HG03575 (cell line): Measurements from ENCODE around the gene FBXO39.
"Not testable (repeated sequence)": the region's sequence is repeated elsewhere in the genome, so short reads cannot be mapped to it uniquely, and the experiment has no call there.

Experiments
- ATAC-seq: cut with Tn5 transposase; IDR thresholded peaks from one replicate; pipeline ENCODE4 v1.9.1; 2021; ENCODE audit not compliant: unreplicated experiment, insufficient number of reproducible peaks, low FRiP score; ENCODE audit errors: extremely low read depth

The FBXO39 gene

DNA sequence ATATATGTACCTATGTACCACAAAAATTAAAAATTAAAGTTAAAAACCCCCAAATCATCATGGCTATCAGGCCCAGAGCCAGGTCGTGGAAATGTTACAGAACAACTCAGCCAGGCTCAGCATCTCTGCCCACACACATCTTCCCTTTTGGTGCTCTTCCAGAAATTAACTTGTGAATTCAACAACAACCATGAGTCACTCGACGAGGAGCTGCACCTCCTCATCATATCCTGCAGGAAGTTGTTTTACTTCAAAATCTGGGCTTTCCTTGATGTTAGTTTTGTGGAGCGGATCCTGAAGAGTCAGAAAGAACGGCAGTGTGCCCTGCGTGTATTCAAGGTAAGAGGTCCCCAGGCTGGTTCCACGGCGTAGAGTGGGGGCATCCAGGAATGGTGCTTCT, 10.6 kb downstream of the FBXO39 start:
- ATAC-seq: no peak

DNA sequence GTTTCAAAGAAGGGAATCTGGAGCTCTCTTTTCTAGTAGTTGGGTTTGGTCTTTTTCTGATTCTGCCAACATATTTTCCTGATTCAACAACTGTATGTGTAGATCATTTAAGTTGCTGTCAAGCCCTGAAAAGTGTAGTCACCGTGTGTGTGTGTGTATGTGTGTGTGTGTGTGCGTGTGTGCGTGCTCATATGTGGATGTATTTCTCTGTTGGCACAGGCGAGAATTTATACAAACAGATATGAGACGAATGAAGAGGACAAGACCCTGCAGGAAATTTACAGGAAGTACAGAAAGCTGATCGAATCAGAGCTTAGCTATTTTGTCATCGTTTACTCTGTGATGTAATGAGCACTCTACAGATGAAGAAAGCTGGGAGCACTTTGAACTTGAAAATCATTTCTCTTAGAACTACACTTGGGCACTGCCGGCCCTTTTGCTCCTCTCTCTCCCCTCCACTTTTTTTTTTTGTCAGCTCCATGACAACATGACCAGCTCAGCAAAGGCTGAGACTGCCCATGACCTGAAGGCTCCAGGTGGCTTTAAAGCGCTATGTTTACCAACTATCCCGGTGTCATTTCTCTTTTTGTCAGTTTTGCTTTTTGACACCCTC, 11.2 kb downstream of the FBXO39 start:
- no peak for ATAC-seq

DNA sequence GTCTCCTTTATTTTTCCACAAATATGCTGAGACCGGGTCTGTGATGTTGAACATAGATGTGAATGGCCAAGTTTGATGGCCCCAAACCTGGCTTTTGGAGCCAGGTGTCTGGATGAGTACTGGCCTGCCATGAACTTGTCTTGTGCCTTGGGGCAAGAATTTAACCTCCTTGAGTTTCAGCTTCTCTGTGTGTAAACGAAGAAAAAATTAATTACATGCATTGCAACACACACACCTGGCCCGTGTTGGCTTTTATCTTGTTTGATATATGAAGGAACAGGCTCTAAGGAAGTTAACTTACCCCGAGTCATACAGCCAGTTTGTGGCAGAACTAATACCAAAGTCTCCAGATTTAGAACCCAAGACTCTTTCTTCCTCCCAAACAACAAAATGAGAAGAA, 13.1 kb downstream of the FBXO39 start:
- no peak for ATAC-seq

DNA sequence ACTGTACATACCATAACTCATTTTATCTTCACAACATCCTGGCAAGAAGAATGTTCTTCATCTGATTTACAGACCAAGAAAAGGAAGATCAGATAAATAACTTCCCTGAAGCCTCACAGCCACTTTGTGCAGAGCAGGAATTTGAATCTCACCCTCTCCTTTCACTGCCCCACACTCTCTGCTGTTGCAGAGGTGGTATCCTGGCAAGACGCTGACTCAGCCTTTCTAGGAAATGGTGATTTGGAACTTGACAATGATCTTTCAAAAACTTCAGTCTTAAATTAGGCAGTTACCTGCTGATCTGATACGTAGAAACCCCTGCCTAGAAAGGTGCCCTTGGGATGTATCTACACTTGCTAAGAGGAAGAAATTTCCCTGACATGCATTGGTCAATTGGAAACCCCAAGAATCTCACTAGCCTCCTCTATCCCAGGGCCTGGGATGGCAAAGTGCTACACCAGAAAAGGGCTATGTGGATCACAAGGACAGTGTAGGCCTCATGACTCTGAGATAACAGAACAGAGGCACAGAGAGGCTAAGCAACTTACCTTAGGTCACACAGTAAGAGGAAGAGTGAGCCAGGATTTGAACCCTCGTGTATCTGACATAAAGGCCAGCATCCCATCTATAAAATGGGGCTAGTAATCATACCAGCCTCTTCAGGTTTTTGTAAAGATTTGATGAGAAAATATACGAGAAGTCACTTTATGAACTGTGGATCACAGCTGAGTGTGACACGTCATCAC, 17.9 kb downstream of the FBXO39 start:
- ATAC-seq: no peak

DNA sequence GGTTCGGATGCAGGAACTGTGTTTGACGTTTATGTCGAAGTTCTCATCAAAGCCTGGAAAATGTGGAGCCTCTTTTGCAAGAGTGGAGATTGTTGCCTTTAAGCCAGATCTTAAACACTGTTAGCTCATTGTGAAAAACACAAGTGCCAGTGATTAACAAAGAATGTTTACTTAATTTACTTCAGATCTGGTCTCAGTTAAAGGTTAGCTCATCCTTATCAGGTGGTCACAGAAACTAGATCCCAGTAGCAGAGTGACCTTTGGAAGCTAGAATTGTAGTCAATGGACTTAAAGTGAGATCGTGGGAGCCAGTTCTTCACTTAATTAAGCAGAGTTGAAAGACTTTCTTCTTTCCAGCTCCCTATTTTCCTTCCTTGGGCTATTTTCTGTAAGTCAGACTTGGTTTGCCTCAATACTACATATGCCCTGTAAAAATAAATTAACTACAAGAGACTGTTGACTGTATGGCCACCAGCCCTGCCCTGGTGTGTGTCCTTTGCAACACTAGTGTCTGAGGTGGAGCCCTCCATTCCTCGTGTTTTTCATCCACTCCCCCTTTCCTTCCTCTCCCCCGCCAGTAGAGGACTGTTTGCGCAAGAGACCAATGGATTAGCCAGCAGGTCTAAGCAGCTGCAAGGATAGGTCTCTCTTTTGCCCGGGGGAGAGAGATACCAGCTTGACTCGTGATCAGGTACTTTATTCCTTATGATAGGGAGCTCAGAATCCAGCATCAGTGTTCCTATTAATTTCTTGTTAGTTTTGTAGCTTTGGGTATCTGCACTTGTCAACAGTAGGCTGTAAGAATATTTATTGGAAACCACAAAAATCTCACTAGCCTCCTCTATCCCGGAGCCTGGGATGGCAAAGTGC, 20.2 kb downstream of the FBXO39 start:
- ATAC-seq: no peak

DNA sequence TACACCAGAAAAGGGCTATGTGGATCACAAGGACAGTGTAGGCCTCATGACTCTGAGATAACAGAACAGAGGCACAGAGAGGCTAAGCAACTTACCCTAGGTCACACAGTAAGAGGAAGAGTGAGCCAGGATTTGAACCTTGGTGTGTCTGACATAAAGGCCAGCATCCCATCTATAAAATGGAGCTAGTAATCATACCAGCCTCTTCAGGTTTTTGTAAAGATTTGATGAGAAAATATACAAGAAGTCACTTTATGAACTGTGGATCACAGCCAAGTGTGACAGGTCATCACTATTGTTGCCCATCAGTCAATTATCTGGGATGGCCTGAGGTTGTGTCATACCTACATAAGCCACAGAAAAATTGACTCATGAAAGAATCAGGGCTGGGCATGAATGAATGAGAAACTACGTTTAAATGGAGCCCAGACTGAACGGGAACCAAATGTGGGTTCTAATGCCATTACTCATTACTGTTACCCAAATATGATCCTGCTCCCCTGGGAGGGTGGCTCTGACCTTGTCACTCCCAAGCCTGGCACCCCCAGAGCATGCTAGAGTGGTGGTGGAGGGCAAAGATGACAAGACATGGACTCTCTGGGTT, 21.0 kb downstream of the FBXO39 start:
- no peak for ATAC-seq

DNA sequence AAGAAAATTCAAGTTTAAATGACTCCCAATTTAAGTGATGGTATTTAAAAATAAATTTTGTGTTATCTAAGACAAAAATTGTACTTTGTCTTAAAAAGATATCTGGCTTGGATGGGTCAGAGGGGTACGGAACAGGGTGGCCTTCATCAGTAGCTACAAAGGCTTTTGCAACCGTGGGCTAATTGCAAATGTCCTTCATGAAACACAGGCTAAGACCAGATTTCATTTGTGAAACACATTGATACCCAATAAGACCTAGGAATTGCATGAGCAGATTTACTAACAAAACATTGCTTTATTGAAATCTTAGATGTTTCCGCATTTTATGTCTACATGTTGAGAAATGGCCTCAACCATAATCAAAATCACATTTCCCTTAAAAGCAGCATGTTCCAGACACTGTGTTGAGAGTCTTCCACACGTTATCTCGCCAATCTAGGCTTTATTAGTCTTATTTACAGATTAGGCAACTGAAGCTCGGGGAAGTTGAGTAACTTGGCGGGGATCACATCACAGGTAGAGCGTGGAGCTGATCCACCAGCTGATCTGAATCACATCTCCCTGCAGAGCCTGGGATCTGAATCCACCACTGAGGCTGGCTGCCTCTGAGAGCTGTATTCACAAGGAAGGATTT, 21.8 kb downstream of the FBXO39 start:
- ATAC-seq: no peak

DNA sequence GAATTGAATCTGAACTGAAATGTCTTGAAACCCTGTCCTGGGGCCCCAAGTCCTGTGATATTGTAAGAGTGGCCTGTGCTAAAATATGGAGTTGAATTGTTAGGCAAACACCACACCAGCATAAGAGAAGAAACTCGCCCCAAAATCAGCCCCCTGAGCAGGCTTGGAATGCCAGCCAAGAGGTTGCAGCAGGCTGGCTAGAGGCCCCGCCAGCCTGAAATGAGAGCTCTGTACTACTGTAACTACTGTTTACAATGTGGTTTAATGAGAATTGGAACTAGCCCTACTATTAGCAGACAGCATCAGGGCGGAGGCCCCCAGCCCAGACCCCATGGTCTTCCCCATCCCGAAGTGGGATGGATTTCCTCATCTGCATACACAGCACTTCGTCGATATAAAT, 23.7 kb downstream of the FBXO39 start:
- ATAC-seq: no peak

DNA sequence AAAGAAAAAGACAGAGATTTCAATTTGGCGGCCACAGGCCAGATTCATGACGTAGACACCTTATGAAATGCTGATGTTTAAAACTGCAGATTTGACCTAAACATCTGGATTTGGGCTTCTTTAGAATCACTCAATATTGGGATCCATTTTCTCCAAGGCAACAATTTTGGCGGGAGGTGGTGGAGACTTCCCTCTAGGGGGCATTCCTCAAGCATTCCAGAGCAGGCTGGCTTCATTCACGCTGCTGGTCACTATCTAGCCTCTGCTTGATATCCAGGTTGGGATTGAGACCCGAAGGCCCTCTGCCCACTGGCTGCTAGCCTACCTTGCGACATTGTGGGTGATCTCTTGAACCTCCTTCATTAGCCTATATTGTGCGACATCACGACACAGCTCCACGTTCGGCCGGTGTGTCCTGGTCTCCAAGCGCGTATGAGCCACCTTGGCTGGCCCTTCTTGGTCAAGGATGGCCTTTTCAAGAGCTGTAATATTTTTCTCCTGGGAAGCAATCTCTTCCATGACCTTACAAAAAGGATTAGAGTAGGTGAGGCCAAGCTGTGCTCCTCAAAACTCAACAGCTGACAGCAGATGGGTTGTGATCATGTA, 24.5 kb downstream of the FBXO39 start:
- ATAC-seq: no peak

DNA sequence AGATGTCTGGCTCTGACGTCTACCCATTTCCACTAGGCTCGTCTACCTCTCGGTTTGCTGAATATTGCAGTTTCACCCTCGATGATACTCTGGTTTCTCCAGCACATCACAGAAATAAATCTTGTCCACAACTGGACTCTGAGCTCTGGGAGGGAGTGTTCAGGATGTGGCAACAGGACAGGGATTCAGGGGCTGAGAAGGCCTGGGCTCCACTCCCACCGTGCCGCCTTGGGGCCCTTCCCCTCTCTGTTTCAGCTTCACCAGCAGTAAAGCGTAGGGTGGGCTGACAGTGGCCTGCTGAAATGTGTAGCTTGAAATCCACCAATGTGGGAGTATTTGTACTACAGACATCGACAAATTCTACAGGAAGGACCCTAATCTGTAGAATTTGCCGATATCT, 35.5 kb downstream of the FBXO39 start:
- no peak for ATAC-seq

DNA sequence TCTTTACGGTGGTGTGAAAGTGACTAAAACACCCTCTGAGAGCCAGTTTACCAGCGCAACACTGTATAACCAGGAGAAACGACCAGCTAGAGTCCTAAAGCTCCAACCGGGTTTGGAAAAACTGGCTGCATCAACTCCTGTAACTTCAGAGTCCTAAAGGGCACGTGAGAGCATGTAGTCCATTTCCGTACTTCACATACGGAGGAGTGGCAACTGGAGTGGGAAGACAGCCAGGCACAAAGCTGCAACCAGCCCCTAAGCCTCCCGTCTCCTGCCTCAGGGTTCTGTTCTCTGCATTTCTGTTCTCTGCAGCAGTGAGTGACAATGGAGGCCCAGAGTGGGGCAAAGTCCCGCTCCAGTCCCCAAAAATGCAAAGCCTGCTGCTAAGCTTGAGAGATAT, 36.3 kb downstream of the FBXO39 start:
- ATAC-seq: no peak

DNA sequence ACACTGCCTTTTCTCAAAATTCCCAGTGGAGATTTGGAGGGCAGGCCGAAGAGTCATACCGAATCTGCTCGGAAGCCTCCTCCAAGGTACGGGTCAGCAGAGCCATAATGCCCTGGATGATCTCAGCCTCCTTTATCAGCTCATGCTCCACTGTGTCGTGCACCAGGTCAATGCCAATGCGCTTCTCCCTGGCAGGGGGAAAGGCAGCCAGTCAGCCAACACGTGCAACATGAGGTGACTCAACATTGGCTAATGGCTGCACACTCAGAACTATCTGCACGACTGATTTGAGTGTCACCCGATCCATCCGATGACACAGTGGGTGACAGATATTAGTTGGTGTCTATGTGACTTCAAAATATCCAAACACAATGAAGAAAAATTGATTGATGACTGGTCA, 39.8 kb downstream of the FBXO39 start:
- ATAC-seq: no peak

DNA sequence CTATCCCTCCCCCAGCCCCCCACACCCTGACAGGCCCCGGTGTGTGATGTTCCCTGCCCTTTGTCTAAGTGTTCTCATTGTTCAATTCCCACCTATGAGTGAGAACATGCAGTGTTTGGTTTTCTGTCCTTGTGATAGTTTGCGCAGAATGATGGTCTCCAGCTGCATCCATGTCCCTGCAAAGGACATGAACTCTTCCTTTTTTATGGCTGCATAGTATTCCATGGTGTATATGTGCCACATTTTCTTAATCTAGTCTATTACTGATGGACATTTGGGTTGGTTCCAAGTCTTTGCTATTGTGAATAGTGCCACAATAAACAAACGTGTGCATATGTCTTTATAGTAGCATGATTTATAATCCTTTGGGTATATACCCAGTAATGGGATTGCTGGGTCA, 40.4 kb downstream of the FBXO39 start:
- ATAC-seq: not testable (repeated sequence)

DNA sequence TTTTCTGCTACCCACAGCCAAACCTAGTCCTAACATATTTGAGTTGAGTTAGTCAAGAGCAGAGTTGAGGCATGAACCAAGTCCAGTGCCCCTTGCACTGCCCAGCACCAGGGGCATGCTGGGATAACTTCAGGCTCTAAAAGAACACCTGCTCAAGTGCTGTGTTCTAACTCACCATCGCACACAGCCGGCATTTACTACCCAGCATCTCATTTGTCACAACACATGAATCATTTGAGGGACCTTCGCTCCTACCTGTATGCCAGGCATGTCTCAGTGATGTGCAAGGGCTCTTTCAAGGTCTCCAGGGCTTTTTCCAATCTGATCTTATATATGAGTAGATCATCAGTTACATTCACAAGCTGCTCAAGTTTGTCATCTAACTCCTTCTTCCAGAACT, 42.9 kb downstream of the FBXO39 start:
- no peak for ATAC-seq

DNA sequence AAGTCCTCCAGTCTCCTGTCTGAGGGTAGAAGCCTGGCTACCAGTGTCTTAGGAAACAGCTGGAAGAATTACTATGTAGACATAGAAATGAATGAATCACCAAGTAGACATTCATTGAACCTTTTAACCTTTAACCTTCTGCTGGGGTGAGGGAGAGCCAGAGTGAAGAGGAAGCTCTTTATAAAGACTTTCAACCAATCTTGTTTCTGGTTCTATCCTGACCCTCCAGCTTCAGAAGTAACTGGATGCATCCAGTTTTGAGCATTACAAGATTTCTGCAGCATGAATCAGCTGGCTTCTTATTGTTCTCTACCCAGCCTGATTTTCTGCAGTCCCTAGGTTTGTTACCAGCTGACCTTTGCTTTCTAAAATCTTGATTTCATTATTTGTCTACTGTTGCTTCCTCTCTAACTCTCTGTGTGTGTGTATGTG, 47.0 kb downstream of the FBXO39 start:
- no peak for ATAC-seq

DNA sequence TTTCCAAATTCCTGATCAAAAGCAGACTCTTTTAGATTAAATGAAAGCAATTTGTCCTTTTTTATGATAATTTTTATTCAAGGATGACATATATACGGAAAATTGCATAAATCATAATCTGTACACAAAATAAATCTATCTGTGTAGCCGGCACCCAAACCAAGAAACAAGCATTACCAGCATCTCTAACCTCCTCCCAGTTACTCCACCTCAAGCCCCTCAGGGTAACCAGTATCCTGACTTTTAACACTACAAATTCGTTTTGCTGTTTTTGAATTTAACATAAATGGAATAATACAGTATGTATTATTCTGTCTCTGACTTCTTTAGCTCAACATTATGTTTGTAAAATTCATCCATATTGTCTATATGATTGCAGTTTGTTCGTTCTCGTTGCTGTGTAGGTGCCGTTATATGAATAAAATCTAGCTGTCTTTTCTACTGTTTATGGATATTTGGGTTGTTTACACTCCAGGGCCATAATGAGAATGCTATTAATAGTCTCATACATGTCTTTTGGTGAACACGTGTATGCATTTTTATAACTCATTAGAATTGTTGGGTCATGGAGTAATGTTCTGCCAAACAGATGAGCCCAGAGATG, 54.5 kb downstream of the FBXO39 start:
- ATAC-seq: no peak

DNA sequence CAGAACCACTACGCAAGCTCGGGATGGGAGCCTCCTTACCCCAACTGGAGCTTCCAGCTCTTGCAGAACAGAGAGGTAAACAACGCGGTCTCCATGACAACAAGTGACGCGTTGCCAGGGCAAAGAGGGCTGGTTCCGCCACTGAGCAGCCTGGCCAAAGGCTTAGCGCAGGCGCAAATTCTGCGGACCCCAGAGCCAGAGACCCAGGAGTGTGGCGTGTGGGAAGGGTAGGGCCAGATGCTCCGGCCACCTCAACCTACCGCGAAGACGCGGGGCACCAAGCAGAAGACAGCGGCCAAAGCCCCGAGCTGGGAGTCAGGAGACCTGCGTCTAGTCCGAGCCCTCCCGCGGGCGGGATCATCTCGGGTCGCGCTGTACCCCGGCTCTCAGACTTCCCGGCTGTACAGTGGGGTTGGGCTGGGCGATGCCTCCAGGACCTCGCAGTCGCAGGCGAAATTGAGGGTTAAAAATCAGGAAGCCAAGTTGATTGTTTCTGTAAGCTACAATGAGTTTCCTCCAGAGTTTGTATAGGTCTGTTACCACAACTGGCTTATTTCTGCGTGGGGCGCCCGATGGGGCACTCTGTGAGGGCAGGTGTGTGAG, 55.7 kb downstream of the FBXO39 start, which contains the start of gene TEKT1:
TSS of gene TEKT1 (minus strand) at position 69 of the 603 bp plus-strand sequence. CDS start 1,353 bp downstream, outside the sequence.
- no peak for ATAC-seq
